Right atrium auricular region (tissue), 2 donors: Measurements from ENCODE around the gene RAX. TPM values are rescaled to one million over a fixed set of nuclear protein-coding genes. Genes with fewer than 3 reads are reported as not detected.

Experiments used
- DNase-seq: peaks from one replicate; pipeline ENCODE4 v3.0.0-alpha.2; 2019; ENCODE audit warnings: low spot score
- H3K27ac ChIP-seq, 2 donors: fragments of 200-600 bp; sonication (generic); 1 replicate in 1 of 2; 2 replicates in 1 of 2; pipeline ENCODE4 v1.5.1; 2016 to 2019
- H3K27me3 ChIP-seq, 2 donors: fragments of 200-600 bp; sonication (generic); one replicate each; pipeline versions ENCODE4 v1.5.1 to v1.6.0; 2017 to 2019
- H3K36me3 ChIP-seq: fragments of 200-600 bp; sonication (generic); one replicate; pipeline ENCODE4 v1.5.1; 2016
- H3K4me1 ChIP-seq, 2 donors: fragments of 200-600 bp; sonication (generic); one replicate each; pipeline versions ENCODE4 v1.5.1 to v1.6.0; 2017 to 2019
- H3K4me3 ChIP-seq, 2 donors: fragments of 200-600 bp; sonication (generic); 1 replicate in 1 of 2; 2 replicates in 1 of 2; pipeline ENCODE4 v1.5.1; 2017 to 2019; ENCODE audit warnings: mild to moderate bottlenecking in 1 of 2, moderate library complexity in 1 of 2
- H3K9me3 ChIP-seq, 2 donors: fragments of 200-600 bp; sonication (generic); one replicate each; pipeline ENCODE4 v1.5.1; 2019
- total RNA-seq, 2 donors: library from RNA; depleted of rRNA; stranded (reverse); fragments of >200 nt; gene quantifications; one replicate each; pipeline ENCODE4 v1.1.0, GENCODE V29; 2016
- TF ChIP-seq, protein P1 (sequence below), 2 donors: fragments of 200-600 bp; sonication (generic); IDR thresholded peaks; one replicate each; pipeline ENCODE4 v1.5.1; 2019; ENCODE audit warnings: antibody characterized with exemption in 2 of 2

Gene RAX
- total RNA-seq, 2 donors from 2014 or later: not detected

DNA sequence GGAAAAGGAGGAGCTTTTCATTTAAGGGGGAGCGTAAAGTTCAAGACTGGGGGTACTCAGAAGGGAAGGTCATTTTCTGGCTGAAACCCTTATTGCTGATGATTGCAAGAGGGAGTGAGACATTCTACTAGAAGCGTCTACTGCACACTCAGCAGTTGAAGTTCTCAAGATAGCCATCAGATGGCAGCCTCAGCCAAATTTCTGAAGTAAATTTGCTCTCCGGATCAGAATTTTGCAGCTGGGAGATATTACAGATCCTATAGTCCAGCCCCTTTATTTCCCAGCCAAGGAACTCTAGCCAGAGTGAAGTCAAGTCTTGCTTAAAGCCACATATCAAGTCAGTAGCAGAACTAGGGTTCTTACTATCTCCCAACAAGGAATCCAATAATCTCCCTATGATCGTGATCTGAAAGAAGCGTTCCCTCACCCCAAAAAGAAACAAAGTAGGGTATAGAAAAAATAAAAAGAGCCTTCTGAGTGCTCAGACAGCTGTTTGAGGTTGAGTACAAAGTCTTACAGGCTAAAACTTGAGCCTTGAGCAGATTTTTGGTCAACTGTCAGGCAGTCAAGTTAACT is 24.0 kb downstream of the RAX start:
- Histone ChIP-seq H3K4me3 (no peak overlapping the region), H3K27ac (no peak overlapping the region), H3K4me1 (no peaks in the 10 kb centered on the region), H3K9me3 (no peaks in the 10 kb centered on the region), H3K36me3 (no peaks in the 10 kb centered on the region), H3K27me3 (no peaks in the 10 kb centered on the region)
- TF ChIP-seq, protein P1, sequence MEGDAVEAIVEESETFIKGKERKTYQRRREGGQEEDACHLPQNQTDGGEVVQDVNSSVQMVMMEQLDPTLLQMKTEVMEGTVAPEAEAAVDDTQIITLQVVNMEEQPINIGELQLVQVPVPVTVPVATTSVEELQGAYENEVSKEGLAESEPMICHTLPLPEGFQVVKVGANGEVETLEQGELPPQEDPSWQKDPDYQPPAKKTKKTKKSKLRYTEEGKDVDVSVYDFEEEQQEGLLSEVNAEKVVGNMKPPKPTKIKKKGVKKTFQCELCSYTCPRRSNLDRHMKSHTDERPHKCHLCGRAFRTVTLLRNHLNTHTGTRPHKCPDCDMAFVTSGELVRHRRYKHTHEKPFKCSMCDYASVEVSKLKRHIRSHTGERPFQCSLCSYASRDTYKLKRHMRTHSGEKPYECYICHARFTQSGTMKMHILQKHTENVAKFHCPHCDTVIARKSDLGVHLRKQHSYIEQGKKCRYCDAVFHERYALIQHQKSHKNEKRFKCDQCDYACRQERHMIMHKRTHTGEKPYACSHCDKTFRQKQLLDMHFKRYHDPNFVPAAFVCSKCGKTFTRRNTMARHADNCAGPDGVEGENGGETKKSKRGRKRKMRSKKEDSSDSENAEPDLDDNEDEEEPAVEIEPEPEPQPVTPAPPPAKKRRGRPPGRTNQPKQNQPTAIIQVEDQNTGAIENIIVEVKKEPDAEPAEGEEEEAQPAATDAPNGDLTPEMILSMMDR (IDR thresholded peaks at IDR 0.05): peak; percentile 58 to 73
- DNase-seq: no peak

DNA sequence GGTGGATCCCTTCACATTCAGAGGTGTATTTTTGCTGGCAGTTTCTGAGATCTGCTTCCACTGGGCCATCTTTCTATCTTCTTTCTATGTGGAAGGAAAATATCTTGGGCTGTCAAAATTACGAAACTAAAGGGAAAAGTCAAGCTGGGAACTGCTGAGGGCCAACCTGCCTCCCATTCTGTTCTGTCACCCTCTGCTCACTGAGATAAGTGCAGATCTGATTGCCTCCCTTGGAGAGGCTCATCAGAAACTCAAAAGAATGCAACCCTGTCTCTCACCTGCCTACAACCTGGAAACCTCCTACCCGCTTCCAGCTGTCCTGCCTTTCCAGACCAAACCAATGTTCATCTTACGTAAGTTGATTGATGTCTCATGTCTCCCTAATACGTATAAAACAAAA is 26.5 kb downstream of the RAX start:
- H3K27me3 ChIP-seq: no peaks in the 10 kb centered on the region
- H3K27ac ChIP-seq: no peak overlapping the region
- no peaks in the 10 kb centered on the region for H3K4me1 ChIP-seq
- DNase-seq: no peak
- TF ChIP-seq, protein P1 (IDR thresholded peaks at IDR 0.05): no peak
- H3K4me3 ChIP-seq: no peak overlapping the region
- H3K9me3 ChIP-seq: no peaks in the 10 kb centered on the region
- no peaks in the 10 kb centered on the region for H3K36me3 ChIP-seq

DNA sequence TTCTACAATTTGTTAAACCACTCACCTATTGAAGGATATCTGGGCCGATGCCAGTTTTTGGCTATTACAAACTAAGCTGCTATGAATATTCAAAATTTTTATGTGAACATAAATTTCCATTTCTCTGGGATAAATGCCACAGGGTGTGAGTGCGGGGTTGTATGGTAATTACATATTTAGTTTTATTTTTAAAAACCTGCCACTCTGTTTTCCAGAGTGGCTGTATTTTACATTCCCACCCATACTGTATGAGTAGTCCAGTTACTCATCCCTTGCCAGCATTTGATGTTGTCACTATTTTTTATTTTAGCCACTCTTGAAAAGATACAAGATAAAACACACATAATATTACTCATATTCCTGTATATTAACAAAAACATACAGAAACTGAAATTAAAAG is 30.3 kb downstream of the RAX start:
- H3K4me3 ChIP-seq: no peak overlapping the region
- no peak overlapping the region for H3K27ac ChIP-seq
- no peaks in the 10 kb centered on the region for H3K27me3 ChIP-seq
- TF ChIP-seq, protein P1 (IDR thresholded peaks at IDR 0.05): no peak
- no peaks in the 10 kb centered on the region for H3K9me3 ChIP-seq
- no peaks in the 10 kb centered on the region for H3K4me1 ChIP-seq
- DNase-seq: no peak
- no peaks in the 10 kb centered on the region for H3K36me3 ChIP-seq

DNA sequence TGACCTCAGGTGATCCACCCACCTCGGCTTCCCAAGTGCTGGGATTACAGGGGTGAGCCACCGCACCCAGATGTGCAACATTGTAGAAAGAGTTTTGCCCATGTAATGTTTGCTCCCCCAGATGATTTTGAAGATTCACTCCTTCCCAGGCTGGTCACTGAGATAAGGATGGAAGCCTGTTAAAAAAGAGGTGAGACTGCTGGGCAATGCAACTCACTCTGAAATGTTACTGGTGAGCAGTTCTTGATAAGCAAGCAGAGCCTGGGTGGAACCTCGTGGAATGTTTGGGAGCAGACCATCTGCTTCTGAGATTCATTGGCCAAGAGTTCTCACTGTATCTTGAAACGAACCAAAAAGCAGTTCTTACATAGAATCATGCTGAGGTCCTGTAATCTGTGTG is 33.6 kb downstream of the RAX start:
- no peak for DNase-seq
- Histone ChIP-seq H3K4me3 (no peak overlapping the region), H3K27ac (no peak overlapping the region), H3K9me3 (no peaks in the 10 kb centered on the region), H3K27me3 (no peaks in the 10 kb centered on the region), H3K36me3 (no peaks in the 10 kb centered on the region), H3K4me1 (no peaks in the 10 kb centered on the region)
- TF ChIP-seq, protein P1 (IDR thresholded peaks at IDR 0.05): no peak

DNA sequence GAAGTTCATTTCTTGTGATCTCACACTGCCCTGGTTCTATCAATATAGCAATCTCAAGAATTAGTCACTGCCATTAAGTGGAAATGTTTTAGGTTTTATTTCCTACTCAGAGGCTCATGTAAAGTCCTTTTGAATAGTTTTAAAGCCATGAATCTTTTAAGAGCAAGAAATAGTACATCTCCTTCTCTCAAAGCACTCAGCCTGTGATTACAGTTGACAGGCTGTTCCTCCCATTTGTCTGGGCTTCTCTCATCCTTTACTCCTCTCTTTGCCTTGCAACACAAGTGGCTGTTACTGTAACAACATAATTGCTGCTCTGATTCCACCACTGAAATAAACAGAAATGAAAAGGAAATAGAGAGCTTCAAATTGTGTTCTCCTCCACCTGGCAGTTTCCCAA is 34.9 kb downstream of the RAX start:
- no peak overlapping the region for H3K4me3 ChIP-seq
- no peaks in the 10 kb centered on the region for H3K4me1 ChIP-seq
- H3K36me3 ChIP-seq: no peaks in the 10 kb centered on the region
- DNase-seq: no peak
- TF ChIP-seq, protein P1 (IDR thresholded peaks at IDR 0.05): no peak
- no peaks in the 10 kb centered on the region for H3K9me3 ChIP-seq
- no peak overlapping the region for H3K27ac ChIP-seq
- H3K27me3 ChIP-seq: no peaks in the 10 kb centered on the region

DNA sequence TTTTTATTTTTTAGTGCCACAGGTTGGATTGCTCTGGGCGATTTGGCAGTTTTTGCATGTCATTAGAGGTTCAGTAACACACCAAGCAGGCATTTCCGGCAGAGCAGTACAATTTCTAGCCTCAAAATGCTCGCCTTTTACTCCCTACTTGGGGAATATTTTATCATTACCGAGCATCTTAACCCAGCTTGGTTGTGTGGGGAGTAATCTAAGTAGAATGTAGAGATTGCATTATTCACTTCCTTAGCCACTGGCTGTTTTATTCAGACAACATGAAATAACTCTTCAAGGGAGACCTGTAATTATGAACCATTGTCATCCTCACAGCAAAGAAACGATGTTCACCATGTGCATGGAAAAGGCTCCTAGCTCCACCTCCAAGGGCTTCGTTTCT is 40.2 kb downstream of the RAX start:
- DNase-seq: no peak
- no peaks in the 10 kb centered on the region for H3K9me3 ChIP-seq
- no peaks in the 10 kb centered on the region for H3K4me1 ChIP-seq
- no peak overlapping the region for H3K27ac ChIP-seq
- no peaks in the 10 kb centered on the region for H3K36me3 ChIP-seq
- no peak overlapping the region for H3K4me3 ChIP-seq
- H3K27me3 ChIP-seq: no peaks in the 10 kb centered on the region
- TF ChIP-seq, protein P1 (IDR thresholded peaks at IDR 0.05): no peak
